GM23338 (cell line): ENCODE results near the gene CLEC14A.

Experiments used
- CREB1 ChIP-seq: fragments of 250-450 bp; sonication (Bioruptor Pico); IDR thresholded peaks from 2 replicates; pipeline ENCODE4 v1.5.0; 2020; ENCODE audit warnings: low read depth, mild to moderate bottlenecking, moderate library complexity
- CTCF ChIP-seq, 2 experiments: fragments of 200-600 bp in 1 of 2; sonication (generic) in 1 of 2; conservative IDR thresholded peaks; 2 replicates each; pipeline versions ENCODE4 v1.5.1 to v1.6.1; 2016 to 2017; ENCODE audit warnings: antibody characterized with exemption in 2 of 2, low read depth in 2 of 2, mild to moderate bottlenecking in 2 of 2, moderate library complexity in 1 of 2
- ETS1 ChIP-seq: IDR thresholded peaks from 2 replicates; pipeline ENCODE4 v1.6.1; 2016; ENCODE audit warnings: antibody characterized with exemption
- EZH2 ChIP-seq: fragments of 200-600 bp; sonication (generic); IDR thresholded peaks from one replicate; pipeline ENCODE4 v1.8.0; 2017; ENCODE audit warnings: antibody characterized with exemption, mild to moderate bottlenecking, low read depth; ENCODE audit not compliant: unreplicated experiment
- EZH2phosphoT487 ChIP-seq: fragments of 200-600 bp; sonication (generic); IDR thresholded peaks from one replicate; pipeline ENCODE4 v1.8.1; 2018; ENCODE audit warnings: antibody characterized with exemption; ENCODE audit not compliant: unreplicated experiment
- JUNB ChIP-seq: IDR thresholded peaks from one replicate; pipeline ENCODE4 v1.6.1; 2016; ENCODE audit warnings: antibody characterized with exemption; ENCODE audit not compliant: unreplicated experiment
- POLR2AphosphoS5 ChIP-seq: IDR thresholded peaks from 2 replicates; pipeline ENCODE4 v1.6.1; 2016; ENCODE audit warnings: antibody characterized with exemption, low read depth
- TF ChIP-seq, protein P1 (sequence below): IDR thresholded peaks from one replicate; pipeline ENCODE4 v1.6.1; 2018; ENCODE audit warnings: antibody characterized with exemption; ENCODE audit not compliant: unreplicated experiment

GRCh38 chr14:38208618-38209562 lies 47.0 kb downstream of the CLEC14A start:
- TF ChIP-seq CTCF (conservative IDR thresholded peaks at IDR 0.05; ENCODE audit: low read depth in 2 of 2) (peak in 1 of 2 experiments; percentile 41; a peak in 2 of 4 replicates), EZH2 (no peak), EZH2phosphoT487 (no peak), POLR2AphosphoS5 (no peak), CREB1 (CRISPR knock-in tag) (no peak; the same call in 1 of the 2 replicates), JUNB (no peak), ETS1 (no peak)
- TF ChIP-seq, protein P1, sequence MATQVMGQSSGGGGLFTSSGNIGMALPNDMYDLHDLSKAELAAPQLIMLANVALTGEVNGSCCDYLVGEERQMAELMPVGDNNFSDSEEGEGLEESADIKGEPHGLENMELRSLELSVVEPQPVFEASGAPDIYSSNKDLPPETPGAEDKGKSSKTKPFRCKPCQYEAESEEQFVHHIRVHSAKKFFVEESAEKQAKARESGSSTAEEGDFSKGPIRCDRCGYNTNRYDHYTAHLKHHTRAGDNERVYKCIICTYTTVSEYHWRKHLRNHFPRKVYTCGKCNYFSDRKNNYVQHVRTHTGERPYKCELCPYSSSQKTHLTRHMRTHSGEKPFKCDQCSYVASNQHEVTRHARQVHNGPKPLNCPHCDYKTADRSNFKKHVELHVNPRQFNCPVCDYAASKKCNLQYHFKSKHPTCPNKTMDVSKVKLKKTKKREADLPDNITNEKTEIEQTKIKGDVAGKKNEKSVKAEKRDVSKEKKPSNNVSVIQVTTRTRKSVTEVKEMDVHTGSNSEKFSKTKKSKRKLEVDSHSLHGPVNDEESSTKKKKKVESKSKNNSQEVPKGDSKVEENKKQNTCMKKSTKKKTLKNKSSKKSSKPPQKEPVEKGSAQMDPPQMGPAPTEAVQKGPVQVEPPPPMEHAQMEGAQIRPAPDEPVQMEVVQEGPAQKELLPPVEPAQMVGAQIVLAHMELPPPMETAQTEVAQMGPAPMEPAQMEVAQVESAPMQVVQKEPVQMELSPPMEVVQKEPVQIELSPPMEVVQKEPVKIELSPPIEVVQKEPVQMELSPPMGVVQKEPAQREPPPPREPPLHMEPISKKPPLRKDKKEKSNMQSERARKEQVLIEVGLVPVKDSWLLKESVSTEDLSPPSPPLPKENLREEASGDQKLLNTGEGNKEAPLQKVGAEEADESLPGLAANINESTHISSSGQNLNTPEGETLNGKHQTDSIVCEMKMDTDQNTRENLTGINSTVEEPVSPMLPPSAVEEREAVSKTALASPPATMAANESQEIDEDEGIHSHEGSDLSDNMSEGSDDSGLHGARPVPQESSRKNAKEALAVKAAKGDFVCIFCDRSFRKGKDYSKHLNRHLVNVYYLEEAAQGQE: no peak
